K562 (cell line): ENCODE results near the gene UQCRC2. TPM values are rescaled to one million over a fixed set of nuclear protein-coding genes. Genes with fewer than 3 reads are reported as not detected.

Source experiments
- BMI1 ChIP-seq: fragments of 150-350 bp; IDR thresholded peaks from 2 replicates; pipeline ENCODE4 v1.6.1; 2014; ENCODE audit warnings: low read length
- CBX3 ChIP-seq, 2 experiments: IDR thresholded peaks; 1 replicate in 1 of 2; 2 replicates in 1 of 2; pipeline ENCODE4 v1.6.1; 2012; ENCODE audit warnings: inconsistent platforms in 2 of 2, low read length in 2 of 2, borderline replicate concordance in 1 of 2, control low read depth in 1 of 2
- CREB5 ChIP-seq: fragments of 250-450 bp; sonication (Bioruptor Pico); IDR thresholded peaks from 2 replicates; pipeline ENCODE4 v1.5.0; 2020; ENCODE audit warnings: mild to moderate bottlenecking
- E2F6 ChIP-seq, 2 experiments: IDR thresholded peaks; 2 replicates each; pipeline ENCODE4 v1.6.1; 2011; ENCODE audit warnings: borderline replicate concordance in 1 of 2, control low read depth in 1 of 2, low read depth in 1 of 2, low read length in 1 of 2, mild to moderate bottlenecking in 1 of 2, mixed read lengths in 1 of 2, moderate library complexity in 1 of 2; ENCODE audit not compliant: insufficient read depth in 1 of 2, insufficient read length in 1 of 2, poor library complexity in 1 of 2, severe bottlenecking in 1 of 2; ENCODE audit errors: extremely low read depth in 1 of 2
- HOXB6 ChIP-seq: fragments of 250-450 bp; sonication (Bioruptor Pico); IDR thresholded peaks from 2 replicates; pipeline ENCODE4 v1.5.1; 2022; ENCODE audit warnings: mild to moderate bottlenecking, borderline replicate concordance
- IRF2 ChIP-seq: sonication (generic); formaldehyde crosslinking; IDR thresholded peaks from 2 replicates; pipeline ENCODE4 v1.8.1; 2022; ENCODE audit warnings: mild to moderate bottlenecking, missing genetic modification reagents
- MEF2D ChIP-seq: conservative IDR thresholded peaks from 2 replicates; pipeline ENCODE4 v1.6.1; 2016; ENCODE audit warnings: low read depth, missing genetic modification characterization, missing compliant biosample characterization
- NELFE ChIP-seq: IDR thresholded peaks from 2 replicates; pipeline ENCODE4 v1.6.1; 2011; ENCODE audit warnings: mild to moderate bottlenecking; ENCODE audit not compliant: insufficient read depth, insufficient read length
- PKNOX1 ChIP-seq: fragments of 450-650 bp; IDR thresholded peaks from 2 replicates; pipeline ENCODE4 v1.6.1; 2016
- PML ChIP-seq: IDR thresholded peaks from 2 replicates; pipeline ENCODE4 v1.6.1; 2012; ENCODE audit warnings: low read length, inconsistent platforms
- POLR2AphosphoS2 ChIP-seq: IDR thresholded peaks from 2 replicates; pipeline ENCODE4 v1.6.1; 2012; ENCODE audit warnings: low read length, improper control_type of control experiment
- TAF9B ChIP-seq: fragments of 450-650 bp; IDR thresholded peaks from 2 replicates; pipeline ENCODE4 v1.6.1; 2018; ENCODE audit warnings: mild to moderate bottlenecking; ENCODE audit not compliant: partially characterized antibody
- TCF15 ChIP-seq: fragments of 250-450 bp; sonication (Bioruptor Pico); IDR thresholded peaks from 2 replicates; pipeline ENCODE4 v1.8.0; 2022; ENCODE audit warnings: moderate library complexity, mild to moderate bottlenecking, inconsistent platforms
- TFAM ChIP-seq: fragments of 250-450 bp; sonication (Bioruptor Pico); conservative IDR thresholded peaks from 2 replicates; pipeline ENCODE4 v1.5.0; 2021; ENCODE audit warnings: mild to moderate bottlenecking, moderate library complexity
- U2AF1 ChIP-seq: fragments of 200-400 bp; formaldehyde crosslinking; optimal IDR thresholded peaks from 2 replicates; pipeline ENCODE3; 2017; ENCODE audit warnings: mild to moderate bottlenecking, low read depth, low read length, moderate library complexity
- ZBTB5 ChIP-seq: fragments of 450-650 bp; IDR thresholded peaks from 2 replicates; pipeline ENCODE4 v1.6.1; 2017; ENCODE audit warnings: antibody characterized with exemption
- ZFP30 ChIP-seq: fragments of 250-450 bp; sonication (Bioruptor Pico); IDR thresholded peaks from 2 replicates; pipeline ENCODE4 v1.8.0; 2022; ENCODE audit warnings: moderate library complexity, mild to moderate bottlenecking, inconsistent platforms, borderline replicate concordance
- ZNF431 ChIP-seq: sonication (generic); formaldehyde crosslinking; IDR thresholded peaks from 2 replicates; pipeline ENCODE4 v1.8.0; 2022; ENCODE audit warnings: mild to moderate bottlenecking, missing genetic modification reagents
- ZNF639 ChIP-seq, 2 experiments: fragments of 200-800 bp in 1 of 2; sonication (Bioruptor generic) in 1 of 2; sonication (generic) in 1 of 2; formaldehyde crosslinking in 1 of 2; IDR thresholded peaks in 1 of 2; conservative IDR thresholded peaks in 1 of 2; 2 replicates each; pipeline versions ENCODE4 v1.5.0 to v1.6.1; 2016 to 2020; ENCODE audit warnings: missing compliant biosample characterization in 1 of 2, missing genetic modification characterization in 1 of 2, missing genetic modification reagents in 1 of 2
- ZNF707 ChIP-seq: fragments of 250-450 bp; sonication (Bioruptor Pico); conservative IDR thresholded peaks from 2 replicates; pipeline ENCODE4 v1.8.0; 2022; ENCODE audit warnings: inconsistent platforms, mild to moderate bottlenecking, moderate library complexity
- polyA plus RNA-seq, 8 experiments: library from polyadenylated mRNA; depleted of rRNA in 4 of 8; stranded (reverse) in 5 of 8; unstranded in 3 of 8; fragments of >200 nt; fragmentation: Nextera tagmentation in 2 of 8; fragmentation: Illumina TruSeq in 1 of 8; extraction: Ambion mirVana in 2 of 8; extraction: Trizol in 1 of 8; gene quantifications; 2 replicates each; pipeline versions ENCODE4 v1.2.1 to v1.2.3, GENCODE V29; 2011 to 2014; ENCODE audit warnings: inconsistent platforms in 1 of 8, missing spikeins in 1 of 8
- total RNA-seq, 7 experiments: library from RNA; depleted of rRNA in 6 of 7; stranded (reverse); fragments of >200 nt in 6 of 7; fragmentation: Illumina TruSeq in 2 of 7; extraction: Trizol in 2 of 7; gene quantifications; 2 replicates each; pipeline versions ENCODE4 v1.2.1 to v1.2.3, GENCODE V29; 2011 to 2021; ENCODE audit warnings: low replicate concordance in 1 of 7

Gene UQCRC2
- total and polyA plus RNA-seq, 9 of the 15 experiments (the other 6 are each of a cell fraction or from before 2014, with no cell fraction given) = 177 to 516 (median 319) TPM

GRCh38 chr16:22007509-22008214 lies 54.5 kb downstream of the UQCRC2 start, which contains the start of gene MOSMO (continued):
- TF ChIP-seq PKNOX1 (peak; percentile 60), HOXB6 (CRISPR knock-in tag) (no peak), CREB5 (CRISPR knock-in tag) (no peak), BMI1 (no peak), ZBTB5 (no peak), MEF2D (tag) (no peak), TFAM (CRISPR knock-in tag) (no peak), IRF2 (CRISPR knock-in tag) (no peak), E2F6 (IDR thresholded peaks at IDR 0.05; ENCODE audit: borderline replicate concordance in 1 of 2, extremely low read depth in 1 of 2, insufficient read depth in 1 of 2, insufficient read length in 1 of 2, low read depth in 1 of 2, low read length in 1 of 2, poor library complexity in 1 of 2, severe bottlenecking in 1 of 2) (no peak), ZNF707 (CRISPR knock-in tag) (no peak), POLR2AphosphoS2 (no peak), PML (no peak), CBX3 (IDR thresholded peaks at IDR 0.05; ENCODE audit: borderline replicate concordance in 1 of 2, low read length in 2 of 2) (no peak), ZFP30 (CRISPR knock-in tag) (no peak), U2AF1 (no peak), ZNF431 (CRISPR knock-in tag) (no peak), NELFE (no peak), TAF9B (no peak), ZNF639 (CRISPR knock-in tag; conservative IDR thresholded peaks at IDR 0.05 in 1 of 2, IDR thresholded peaks at IDR 0.05 in 1 of 2) (peak in 1 of 2 experiments; percentile 87; a peak in 2 of 4 replicates), TCF15 (no peak)
